HG03139 (cell line): ENCODE data around the gene MRPS5.

Experiments
- ATAC-seq: cut with Tn5 transposase; IDR thresholded peaks from one replicate; pipeline ENCODE4 v1.9.1; 2021; ENCODE audit not compliant: unreplicated experiment

MRPS5 gene

GRCh38 chr2:95061601-95062183, 59.9 kb downstream of the MRPS5 start:
- no peak for ATAC-seq

GRCh38 chr2:95061119-95061512, 60.5 kb downstream of the MRPS5 start:
- ATAC-seq = no peak

GRCh38 chr2:95060446-95061118, 61.0 kb downstream of the MRPS5 start:
- ATAC-seq = no peak

- ATAC-seq = no peak
Observed at GRCh38 chr2:95059656-95060370, 61.8 kb downstream of the MRPS5 start.

- ATAC-seq = no peak
Observed at GRCh38 chr2:95058989-95059641, 62.5 kb downstream of the MRPS5 start.

GRCh38 chr2:95058466-95058988, 63.1 kb downstream of the MRPS5 start:
- ATAC-seq = no peak

- ATAC-seq = no peak
Observed at GRCh38 chr2:95057535-95058370, 63.9 kb downstream of the MRPS5 start.

- no peak for ATAC-seq
Observed at GRCh38 chr2:95056461-95057459, 64.8 kb downstream of the MRPS5 start.

GRCh38 chr2:95056044-95056443, 65.6 kb downstream of the MRPS5 start:
- ATAC-seq = no peak

GRCh38 chr2:95055262-95055661, 66.3 kb downstream of the MRPS5 start:
- ATAC-seq = no peak

GRCh38 chr2:95054016-95054415, 67.6 kb downstream of the MRPS5 start:
- no peak for ATAC-seq

- no peak for ATAC-seq
Observed at GRCh38 chr2:95053543-95053942, 68.1 kb downstream of the MRPS5 start.

GRCh38 chr2:95052804-95053479, 68.7 kb downstream of the MRPS5 start:
- ATAC-seq = no peak

GRCh38 chr2:95052307-95052706, 69.3 kb downstream of the MRPS5 start:
- no peak for ATAC-seq

GRCh38 chr2:95051626-95052025, 70.0 kb downstream of the MRPS5 start:
- ATAC-seq = no peak

GRCh38 chr2:95050385-95051300, 71.0 kb downstream of the MRPS5 start:
- ATAC-seq = no peak

GRCh38 chr2:95049961-95050360, 71.6 kb downstream of the MRPS5 start:
- ATAC-seq = no peak

GRCh38 chr2:95049683-95049955, 72.0 kb downstream of the MRPS5 start:
- no peak for ATAC-seq
